PFSK-1 (cell line): Measurements from ENCODE around the gene SAMSN1.

Experiments used
- FOXP2 ChIP-seq: optimal IDR thresholded peaks from 2 replicates; pipeline ENCODE3; 2011; ENCODE audit warnings: borderline replicate concordance, control low read depth, inconsistent platforms; ENCODE audit not compliant: insufficient read depth; ENCODE audit errors: extremely low read length, extremely low read depth
- POLR2AphosphoS5 ChIP-seq: IDR thresholded peaks from 2 replicates; pipeline ENCODE4 v1.6.1; 2012; ENCODE audit warnings: low read depth, mild to moderate bottlenecking, control low read depth, low read length, moderate library complexity
- SIN3A ChIP-seq: IDR thresholded peaks from 2 replicates; pipeline ENCODE4 v1.6.1; 2012; ENCODE audit warnings: mild to moderate bottlenecking, low read length, moderate library complexity, borderline replicate concordance; ENCODE audit not compliant: insufficient read depth
- TAF1 ChIP-seq: IDR thresholded peaks from 2 replicates; pipeline ENCODE4 v1.6.1; 2012; ENCODE audit warnings: low read length, control low read depth, borderline replicate concordance; ENCODE audit not compliant: insufficient read depth

- TF ChIP-seq TAF1 (no peak), POLR2AphosphoS5 (no peak), SIN3A (no peak), FOXP2 (no peak)
Measured at GRCh38 chr21:14560139-14560538, 14.0 kb upstream of the SAMSN1 start.
